ENCODE measurements around the gene MMP13.
A peak's percentile ranks its signal among the peaks of the same experiment; 100 is the strongest.

MMP13 gene

GRCh38 chr11:102936864-102937509 lies 18.5 kb downstream of the MMP13 start:
- Histone ChIP-seq H3K36me3 (replicated peaks; ENCODE audit: low read depth, low read length) (no peaks in the 10 kb centered on the region), H3K27ac (ENCODE audit: low read length) (no peak overlapping the region), H4K20me1 (ENCODE audit: insufficient read depth, low read length) (no peaks in the 10 kb centered on the region), H3K4me2 (ENCODE audit: low read length) (no peak overlapping the region), H2AFZ (ENCODE audit: low read depth, low read length) (no peak overlapping the region), H3K9me3 (ENCODE audit: insufficient read depth, low read length) (no peaks in the 10 kb centered on the region), H3K9ac (ENCODE audit: low read length) (no peak overlapping the region), H3K79me2 (ENCODE audit: low read length) (no peaks in the 10 kb centered on the region), H3K27me3 (ENCODE audit: low read depth, low read length) (0 out of 2 replicates have a peak, but pooled peaks cover 3% of the 10 kb centered on the region), H3K4me1 (ENCODE audit: low read length) (peaks cover 10% of the 10 kb centered on the region; the same call in 1 of the 2 replicates), H3K4me3 (ENCODE audit: low read length) (no peak overlapping the region)
- TF ChIP-seq, protein P1, sequence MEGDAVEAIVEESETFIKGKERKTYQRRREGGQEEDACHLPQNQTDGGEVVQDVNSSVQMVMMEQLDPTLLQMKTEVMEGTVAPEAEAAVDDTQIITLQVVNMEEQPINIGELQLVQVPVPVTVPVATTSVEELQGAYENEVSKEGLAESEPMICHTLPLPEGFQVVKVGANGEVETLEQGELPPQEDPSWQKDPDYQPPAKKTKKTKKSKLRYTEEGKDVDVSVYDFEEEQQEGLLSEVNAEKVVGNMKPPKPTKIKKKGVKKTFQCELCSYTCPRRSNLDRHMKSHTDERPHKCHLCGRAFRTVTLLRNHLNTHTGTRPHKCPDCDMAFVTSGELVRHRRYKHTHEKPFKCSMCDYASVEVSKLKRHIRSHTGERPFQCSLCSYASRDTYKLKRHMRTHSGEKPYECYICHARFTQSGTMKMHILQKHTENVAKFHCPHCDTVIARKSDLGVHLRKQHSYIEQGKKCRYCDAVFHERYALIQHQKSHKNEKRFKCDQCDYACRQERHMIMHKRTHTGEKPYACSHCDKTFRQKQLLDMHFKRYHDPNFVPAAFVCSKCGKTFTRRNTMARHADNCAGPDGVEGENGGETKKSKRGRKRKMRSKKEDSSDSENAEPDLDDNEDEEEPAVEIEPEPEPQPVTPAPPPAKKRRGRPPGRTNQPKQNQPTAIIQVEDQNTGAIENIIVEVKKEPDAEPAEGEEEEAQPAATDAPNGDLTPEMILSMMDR (IDR thresholded peaks at IDR 0.05; ENCODE audit: low read depth, low read length): no peak
- no peak for TF ChIP-seq EZH2phosphoT487 (IDR thresholded peaks at IDR 0.05; ENCODE audit: low read depth)

GRCh38 chr11:102935514-102935913 lies 20.0 kb downstream of the MMP13 start:
- Histone ChIP-seq H2AFZ (ENCODE audit: low read depth, low read length) (no peak overlapping the region), H3K4me3 (ENCODE audit: low read length) (no peak overlapping the region), H3K9ac (ENCODE audit: low read length) (no peak overlapping the region), H3K9me3 (ENCODE audit: insufficient read depth, low read length) (no peaks in the 10 kb centered on the region), H3K4me1 (ENCODE audit: low read length) (peaks cover 4% of the 10 kb centered on the region; the same call in 1 of the 2 replicates), H3K79me2 (ENCODE audit: low read length) (no peaks in the 10 kb centered on the region), H3K27ac (ENCODE audit: low read length) (no peak overlapping the region), H4K20me1 (ENCODE audit: insufficient read depth, low read length) (no peaks in the 10 kb centered on the region), H3K4me2 (ENCODE audit: low read length) (no peak overlapping the region), H3K27me3 (ENCODE audit: low read depth, low read length) (0 out of 2 replicates have a peak, but pooled peaks cover 3% of the 10 kb centered on the region), H3K36me3 (replicated peaks; ENCODE audit: low read depth, low read length) (no peaks in the 10 kb centered on the region)
- no peak for TF ChIP-seq EZH2phosphoT487 (IDR thresholded peaks at IDR 0.05; ENCODE audit: low read depth)
- TF ChIP-seq, protein P1 (IDR thresholded peaks at IDR 0.05; ENCODE audit: low read depth, low read length): no peak

GRCh38 chr11:102934735-102935134 lies 20.8 kb downstream of the MMP13 start:
- H3K4me2 ChIP-seq (ENCODE audit: low read length): no peak overlapping the region
- H3K9me3 ChIP-seq (ENCODE audit: insufficient read depth, low read length): no peaks in the 10 kb centered on the region
- H3K4me3 ChIP-seq (ENCODE audit: low read length): no peak overlapping the region
- no peaks in the 10 kb centered on the region for H4K20me1 ChIP-seq (ENCODE audit: insufficient read depth, low read length)
- H3K27ac ChIP-seq (ENCODE audit: low read length): no peak overlapping the region
- peaks cover 9% of the 10 kb centered on the region for H3K4me1 ChIP-seq (ENCODE audit: low read length)
- no peak overlapping the region for H3K9ac ChIP-seq (ENCODE audit: low read length)
- H2AFZ ChIP-seq (ENCODE audit: low read depth, low read length): no peak overlapping the region
- 0 out of 2 replicates have a peak, but pooled peaks cover 3% of the 10 kb centered on the region for H3K27me3 ChIP-seq (ENCODE audit: low read depth, low read length)
- H3K79me2 ChIP-seq (ENCODE audit: low read length): no peaks in the 10 kb centered on the region
- no peaks in the 10 kb centered on the region for H3K36me3 ChIP-seq (replicated peaks; ENCODE audit: low read depth, low read length)
- no peak for TF ChIP-seq EZH2phosphoT487 (IDR thresholded peaks at IDR 0.05; ENCODE audit: low read depth)
- TF ChIP-seq, protein P1 (IDR thresholded peaks at IDR 0.05; ENCODE audit: low read depth, low read length): no peak

DNA sequence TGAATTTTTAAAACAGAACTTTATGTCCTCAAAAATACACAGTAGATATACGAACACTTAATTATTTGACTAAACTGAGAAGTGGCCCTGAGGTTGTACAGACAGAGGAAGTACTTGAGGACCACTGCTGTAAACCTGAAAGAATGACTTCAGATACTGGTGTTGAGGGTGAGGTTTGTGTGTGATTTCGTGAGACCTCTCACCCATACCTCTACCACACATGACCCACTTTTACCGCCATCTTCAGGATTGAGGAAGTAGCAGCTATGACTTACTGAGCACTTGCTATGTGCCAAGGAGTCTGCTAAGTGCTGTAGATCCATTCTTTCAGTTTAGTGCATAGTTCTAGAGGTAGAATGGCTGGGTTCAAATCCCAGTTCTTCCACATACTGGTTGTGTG lies 21.9 kb downstream of the MMP13 start:
- Histone ChIP-seq H3K79me2 (ENCODE audit: low read length) (no peaks in the 10 kb centered on the region), H3K36me3 (replicated peaks; ENCODE audit: low read depth, low read length) (no peaks in the 10 kb centered on the region), H3K27me3 (ENCODE audit: low read depth, low read length) (0 out of 2 replicates have a peak, but pooled peaks cover 3% of the 10 kb centered on the region), H3K4me3 (ENCODE audit: low read length) (no peak overlapping the region), H3K4me1 (ENCODE audit: low read length) (peaks cover 9% of the 10 kb centered on the region), H3K4me2 (ENCODE audit: low read length) (no peak overlapping the region), H2AFZ (ENCODE audit: low read depth, low read length) (no peak overlapping the region), H3K9me3 (ENCODE audit: insufficient read depth, low read length) (no peaks in the 10 kb centered on the region), H4K20me1 (ENCODE audit: insufficient read depth, low read length) (no peaks in the 10 kb centered on the region), H3K9ac (ENCODE audit: low read length) (no peak overlapping the region), H3K27ac (ENCODE audit: low read length) (no peak overlapping the region)
- TF ChIP-seq, protein P1 (IDR thresholded peaks at IDR 0.05; ENCODE audit: low read depth, low read length): 0 out of 2 replicates have a peak, but pooled peaks have one; percentile 17
- TF ChIP-seq EZH2phosphoT487 (IDR thresholded peaks at IDR 0.05; ENCODE audit: low read depth): no peak

All from OCI-LY3 (cell line).